NCI-H69 (cell line): ENCODE data around the gene SDE2.
"Not testable (repeated sequence)": the region's sequence is repeated elsewhere in the genome, so short reads cannot be mapped to it uniquely, and the experiment has no call there.

Source experiments
- DNase-seq: peaks from one replicate; lab custom pipeline; 2025; lab: John Stamatoyannopoulos, UW

Gene SDE2

DNA sequence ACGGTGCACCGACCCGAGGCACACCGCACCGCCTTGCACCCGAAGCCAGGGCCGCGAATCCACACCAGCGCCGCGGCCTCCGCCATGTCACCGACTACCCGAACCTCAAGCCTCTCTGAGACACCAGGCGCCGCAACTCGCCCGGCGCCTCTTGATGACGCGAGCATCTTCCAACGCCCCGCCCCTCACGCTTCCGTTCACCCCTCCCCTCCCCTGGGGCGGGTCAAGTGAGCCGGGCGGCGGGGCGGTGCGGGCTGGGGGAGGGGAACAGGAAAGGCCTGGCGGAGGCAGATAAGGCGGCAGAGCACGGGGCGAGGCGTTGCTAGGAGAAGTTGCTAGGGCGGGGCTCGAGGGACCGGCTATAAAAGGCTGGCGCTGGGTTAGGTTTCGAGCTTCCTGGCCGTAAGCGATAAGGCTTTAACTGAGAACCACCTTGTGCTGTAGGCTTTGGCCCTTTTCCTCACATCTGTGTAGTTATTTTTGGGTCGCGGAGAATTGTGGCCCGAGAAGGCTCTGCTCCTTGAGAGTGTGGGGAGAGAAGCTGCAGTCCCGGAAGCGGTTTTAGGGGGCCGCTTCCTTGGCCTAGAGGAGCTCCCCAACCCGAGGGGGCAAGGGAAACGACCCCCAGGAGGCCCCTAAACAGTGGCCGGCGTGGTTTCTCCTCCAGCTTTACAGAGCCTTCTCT, at the start of gene SDE2:
Gene SDE2, minus strand, starts transcription at position 117 of the 685 bp plus-strand sequence. Its CDS starts 31 bp downstream, at position 86.
- DNase-seq: peak; percentile 100

- no peak for DNase-seq
Measured at GRCh38 chr1:226048886-226049285, 49.7 kb upstream of the SDE2 start.

DNA sequence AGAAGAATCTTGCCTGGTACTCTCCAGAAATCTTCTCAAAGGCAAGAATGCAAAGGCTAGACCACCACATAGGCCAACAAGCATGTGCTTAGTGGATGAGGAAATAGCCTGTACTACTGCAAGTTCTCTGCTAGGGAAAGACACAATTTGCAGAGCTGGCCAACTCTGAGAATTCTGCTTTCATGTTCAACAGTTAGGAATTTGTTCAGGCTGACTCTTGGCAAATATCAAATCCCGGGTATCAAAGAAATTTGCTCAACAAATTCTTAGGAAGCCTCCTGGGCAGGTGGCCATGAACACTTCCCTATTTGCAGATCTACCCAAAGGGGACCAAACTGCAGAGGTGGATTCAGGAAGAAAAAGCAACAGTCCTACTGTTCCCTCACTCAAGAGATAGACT, 48.4 kb upstream of the SDE2 start:
- no peak for DNase-seq

DNA sequence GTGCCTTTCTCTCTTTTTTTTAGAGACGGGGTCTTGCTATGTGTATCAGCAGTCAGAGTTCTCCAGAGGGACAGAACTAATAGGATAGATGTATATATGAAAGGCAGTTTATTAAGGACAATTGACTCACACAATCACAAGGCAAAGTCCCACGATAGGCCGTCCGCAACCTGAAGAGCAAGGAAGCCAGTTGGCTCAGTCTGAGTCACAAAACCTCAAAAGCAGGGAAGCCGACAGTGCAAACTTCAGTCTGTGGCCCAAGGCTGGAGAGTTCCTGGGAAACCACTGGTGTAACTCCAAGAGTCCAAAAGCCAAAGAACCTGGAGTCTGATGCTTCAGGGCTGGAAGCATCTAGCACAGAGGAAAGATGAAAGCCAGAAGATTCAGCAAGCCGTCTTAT, 47.1 kb upstream of the SDE2 start:
- no peak for DNase-seq

GRCh38 chr1:226044514-226045101, 45.5 kb upstream of the SDE2 start:
- DNase-seq: no peak

DNA sequence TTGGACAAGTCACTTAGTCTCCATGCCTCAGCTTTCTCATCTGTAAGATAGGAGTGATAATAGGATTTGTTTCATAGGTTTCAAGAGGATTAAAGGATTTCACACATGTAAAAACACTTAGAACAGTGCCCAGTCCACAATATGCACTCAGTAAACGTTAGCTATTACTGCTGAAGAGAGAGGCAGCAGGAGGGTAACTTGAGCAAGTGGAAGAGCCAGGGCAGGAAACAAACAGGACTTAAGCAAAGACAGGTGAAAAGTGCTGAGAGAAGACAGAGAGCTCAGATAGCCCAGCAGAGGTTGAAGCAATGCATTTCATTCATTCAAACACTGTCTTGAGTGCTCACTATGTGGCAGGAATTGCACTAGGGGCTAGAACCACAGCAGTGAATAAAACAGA, 42.3 kb upstream of the SDE2 start:
- no peak for DNase-seq

GRCh38 chr1:226038661-226039060, 39.5 kb upstream of the SDE2 start:
- no peak for DNase-seq

- DNase-seq: no peak
Measured at GRCh38 chr1:226035915-226036314, 36.8 kb upstream of the SDE2 start.

- no peak for DNase-seq
Measured at GRCh38 chr1:226034482-226034881, 35.3 kb upstream of the SDE2 start.

- no peak for DNase-seq
Measured at GRCh38 chr1:226033991-226034390, 34.8 kb upstream of the SDE2 start.

- DNase-seq: no peak
Measured at GRCh38 chr1:226033582-226033981, 34.4 kb upstream of the SDE2 start.

GRCh38 chr1:226029568-226030225, 30.6 kb upstream of the SDE2 start:
- DNase-seq: no peak

GRCh38 chr1:226029093-226029496, 30.0 kb upstream of the SDE2 start:
- no peak for DNase-seq

DNA sequence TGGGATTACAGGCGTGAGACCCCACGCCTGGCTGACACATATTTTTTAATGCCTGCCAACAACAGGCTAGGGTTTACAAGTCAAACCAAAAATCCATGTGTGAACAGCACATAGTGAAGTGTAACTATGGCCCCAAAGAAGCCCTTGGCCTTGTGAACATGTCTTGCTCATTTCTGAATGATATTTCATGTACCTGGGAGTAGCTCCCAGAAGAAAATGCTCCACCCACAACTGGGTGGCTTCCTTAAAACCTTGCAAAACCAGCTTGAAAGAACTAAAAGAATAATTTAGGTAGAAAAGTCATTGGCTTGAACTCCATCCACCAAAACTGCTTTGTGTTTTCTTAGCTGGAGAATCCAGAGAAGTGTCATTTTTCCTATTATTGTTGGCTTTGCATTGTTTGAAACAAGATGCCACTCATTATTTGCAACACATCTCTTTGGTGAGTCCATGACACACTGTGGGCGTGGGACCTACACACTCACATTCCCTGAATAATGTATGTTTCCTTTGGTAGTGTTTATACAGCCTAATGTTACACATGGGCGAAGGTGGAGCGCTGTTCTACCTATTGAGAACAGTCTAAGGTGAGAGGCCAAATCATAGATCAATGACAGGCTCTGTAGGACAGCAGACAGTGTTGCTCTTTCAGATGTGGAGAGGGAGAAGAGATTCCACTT, 28.5 kb upstream of the SDE2 start:
- peak; percentile 40 for DNase-seq

DNA sequence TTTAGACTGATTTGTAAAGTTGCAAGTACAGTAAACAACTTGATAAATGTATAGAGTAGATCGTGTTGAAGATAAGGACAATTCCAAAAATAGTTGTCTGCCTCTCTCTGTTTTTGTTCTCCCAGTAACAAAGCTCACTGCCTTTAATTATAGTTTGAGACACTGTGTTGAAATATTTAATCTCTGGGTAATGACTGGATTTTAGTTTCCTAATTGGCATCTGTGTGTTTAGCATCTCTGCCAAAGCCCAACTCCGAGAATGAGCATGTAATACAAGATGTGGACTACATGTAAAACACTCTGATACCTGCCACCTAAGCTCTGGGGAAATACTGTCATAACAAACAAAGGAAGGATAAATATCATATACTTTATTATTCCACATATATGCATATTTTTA, 27.7 kb upstream of the SDE2 start:
- DNase-seq: peak; percentile 74

DNA sequence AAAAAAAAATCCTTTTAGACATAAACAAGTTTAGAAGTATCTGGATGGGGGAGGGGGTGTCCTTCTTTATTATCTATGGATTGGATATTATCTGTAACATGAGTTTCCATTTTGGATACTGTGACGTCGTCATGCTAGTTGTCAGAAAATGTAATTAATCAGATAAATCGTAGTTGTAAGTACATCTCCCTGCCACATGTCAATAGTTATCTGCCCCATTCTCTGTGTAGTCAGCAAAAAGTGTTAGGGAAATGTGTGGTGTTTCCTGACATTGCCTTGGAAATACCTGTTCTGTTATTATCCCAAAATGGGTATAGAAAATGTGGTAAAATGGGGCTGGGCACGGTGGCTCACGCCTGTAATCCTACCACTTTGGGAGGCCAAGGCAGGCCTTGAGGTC, 24.6 kb upstream of the SDE2 start:
- no peak for DNase-seq

DNA sequence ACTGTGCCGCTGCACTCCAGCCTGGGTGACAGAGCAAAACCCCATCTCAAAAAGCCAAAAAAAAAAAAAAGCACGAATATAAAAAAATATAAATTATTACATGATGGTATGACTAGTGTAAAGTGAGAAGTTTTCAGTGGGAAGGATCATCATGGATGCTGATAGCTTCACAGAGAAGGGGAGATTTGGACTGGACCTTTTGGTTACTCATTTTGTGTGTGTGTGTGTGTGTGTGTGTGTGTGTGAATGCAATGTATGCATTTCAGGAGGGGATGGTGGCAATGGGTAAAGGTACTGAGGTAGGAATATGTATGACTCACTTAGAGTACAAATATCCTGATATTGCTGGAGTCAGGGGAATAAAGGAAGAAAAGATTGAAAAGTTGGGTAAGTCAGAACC, 22.7 kb upstream of the SDE2 start:
- no peak for DNase-seq

GRCh38 chr1:226021401-226021800, 22.3 kb upstream of the SDE2 start:
- no peak for DNase-seq

DNA sequence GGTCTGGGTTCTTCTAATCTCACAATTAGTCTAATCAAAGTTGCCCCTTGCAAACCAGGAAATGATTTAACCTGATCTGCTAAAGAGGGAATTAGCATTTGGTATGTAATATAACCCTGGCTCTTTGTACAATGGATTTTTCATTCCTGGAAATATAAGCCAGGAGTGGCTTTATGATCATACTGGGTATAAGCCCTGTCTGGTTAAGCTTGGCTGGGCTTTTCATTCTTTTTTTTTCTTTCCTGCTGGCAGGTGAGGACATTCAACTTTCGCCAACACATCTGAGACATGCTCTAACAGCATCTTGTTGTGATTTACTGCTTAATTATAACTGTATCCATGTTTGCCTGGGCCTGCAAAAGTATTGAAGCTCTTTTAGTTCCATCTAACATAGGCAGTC, 20.4 kb upstream of the SDE2 start:
- DNase-seq: peak; percentile 69

- DNase-seq: no peak
Measured at GRCh38 chr1:226017070-226017469, 17.9 kb upstream of the SDE2 start.

- no peak for DNase-seq
Measured at GRCh38 chr1:226009650-226010044, 10.5 kb upstream of the SDE2 start.

- DNase-seq: not testable (repeated sequence)
Measured at GRCh38 chr1:226007126-226007892, 8.2 kb upstream of the SDE2 start.
